H9 (cell line): ENCODE data around the gene KIAA1958. TPM values are rescaled to one million over a fixed set of nuclear protein-coding genes. Genes with fewer than 3 reads are reported as not detected.
A peak's percentile ranks its signal among the peaks of the same experiment; 100 is the strongest.

Experiments
- DNase-seq: peaks from one replicate; pipeline ENCODE4 v3.0.0-alpha.2; 2017
- H2AFZ ChIP-seq: one replicate; pipeline ENCODE4 v1.6.1; 2013; ENCODE audit warnings: mild to moderate bottlenecking, low read length, control low read depth, moderate library complexity
- H2AK5ac ChIP-seq: 2 replicates; pipeline ENCODE4 v1.6.1; 2013; ENCODE audit warnings: low read length, control low read depth, mixed read lengths; ENCODE audit not compliant: insufficient read length
- H2BK120ac ChIP-seq: one replicate; pipeline ENCODE4 v1.6.1; 2013; ENCODE audit warnings: low read depth, mild to moderate bottlenecking, low read length, control low read depth, inconsistent platforms; ENCODE audit not compliant: poor library complexity, severe bottlenecking
- H2BK12ac ChIP-seq: 2 replicates; pipeline ENCODE4 v1.6.1; 2013; ENCODE audit warnings: low read length, control low read depth, mixed read lengths, low read depth; ENCODE audit not compliant: insufficient read length
- H2BK15ac ChIP-seq: 2 replicates; pipeline ENCODE4 v1.6.1; 2013; ENCODE audit warnings: low read depth, low read length, control low read depth
- H2BK20ac ChIP-seq: one replicate; pipeline ENCODE4 v1.6.1; 2013; ENCODE audit warnings: low read depth, mild to moderate bottlenecking, low read length, control low read depth, inconsistent platforms; ENCODE audit not compliant: poor library complexity, severe bottlenecking
- H2BK5ac ChIP-seq: 2 replicates; pipeline ENCODE4 v1.6.1; 2013; ENCODE audit warnings: low read length, control low read depth, mixed read lengths; ENCODE audit not compliant: insufficient read length
- H3K14ac ChIP-seq: 2 replicates; pipeline ENCODE4 v1.6.1; 2013; ENCODE audit warnings: low read length, control low read depth; ENCODE audit not compliant: insufficient read depth
- H3K18ac ChIP-seq: 2 replicates; pipeline ENCODE4 v1.6.1; 2013; ENCODE audit warnings: low read depth, mild to moderate bottlenecking, mixed read lengths, low read length, control low read depth; ENCODE audit not compliant: insufficient read length
- H3K23ac ChIP-seq: 2 replicates; pipeline ENCODE4 v1.6.1; 2013; ENCODE audit warnings: low read length, control low read depth, mixed read lengths, low read depth; ENCODE audit not compliant: insufficient read length
- H3K23me2 ChIP-seq: 2 replicates; pipeline ENCODE4 v1.6.1; 2013; ENCODE audit warnings: low read depth, mild to moderate bottlenecking, mixed read lengths, low read length, control low read depth; ENCODE audit not compliant: insufficient read length, poor library complexity, severe bottlenecking
- H3K27ac ChIP-seq: 2 replicates; pipeline ENCODE4 v1.5.1; 2013; ENCODE audit warnings: low read length, control low read depth, mixed read lengths, low read depth; ENCODE audit not compliant: insufficient read length
- H3K27me3 ChIP-seq: 2 replicates; pipeline ENCODE4 v1.6.1; 2013; ENCODE audit warnings: low read length, control low read depth, inconsistent platforms; ENCODE audit not compliant: insufficient read depth
- H3K4ac ChIP-seq: 2 replicates; pipeline ENCODE4 v1.6.1; 2013; ENCODE audit warnings: low read depth, mild to moderate bottlenecking, control low read depth, inconsistent platforms, low read length, moderate library complexity
- H3K4me1 ChIP-seq: 2 replicates; pipeline ENCODE4 v1.6.1; 2013; ENCODE audit warnings: low read length, control low read depth, inconsistent platforms; ENCODE audit not compliant: insufficient read depth
- H3K4me2 ChIP-seq: 2 replicates; pipeline ENCODE4 v1.6.1; 2013; ENCODE audit warnings: low read length, control low read depth, mixed read lengths; ENCODE audit not compliant: insufficient read length, insufficient read depth
- H3K56ac ChIP-seq: 2 replicates; pipeline ENCODE4 v1.6.1; 2013; ENCODE audit warnings: low read depth, mild to moderate bottlenecking, mixed read lengths, low read length, control low read depth; ENCODE audit not compliant: insufficient read length
- H3K79me1 ChIP-seq: 2 replicates; pipeline ENCODE4 v1.6.1; 2013; ENCODE audit warnings: low read depth, mild to moderate bottlenecking, moderate library complexity, low read length, control low read depth, inconsistent platforms; ENCODE audit not compliant: insufficient read depth, poor library complexity, severe bottlenecking
- H3K79me2 ChIP-seq: 2 replicates; pipeline ENCODE4 v1.6.1; 2013; ENCODE audit warnings: low read length, control low read depth, inconsistent platforms; ENCODE audit not compliant: insufficient read depth
- H3K9ac ChIP-seq: 2 replicates; pipeline ENCODE4 v1.6.1; 2013; ENCODE audit warnings: low read length, control low read depth, mixed read lengths; ENCODE audit not compliant: insufficient read length; ENCODE audit errors: extremely low read depth
- H3K9me3 ChIP-seq: one replicate; pipeline ENCODE4 v1.6.1; 2013; ENCODE audit warnings: low read depth, low read length, inconsistent platforms; ENCODE audit not compliant: control insufficient read depth
- H3T11ph ChIP-seq: one replicate; pipeline ENCODE4 v1.6.1; 2013; ENCODE audit warnings: mild to moderate bottlenecking, low read length, control low read depth, inconsistent platforms
- H4K20me1 ChIP-seq: one replicate; pipeline ENCODE4 v1.6.1; 2013; ENCODE audit not compliant: control insufficient read depth, insufficient read length, insufficient read depth
- H4K5ac ChIP-seq: 2 replicates; pipeline ENCODE4 v1.6.1; 2013; ENCODE audit warnings: low read depth, mild to moderate bottlenecking, mixed read lengths, low read length, control low read depth; ENCODE audit not compliant: insufficient read length
- H4K8ac ChIP-seq: replicated peaks from 2 replicates; pipeline ENCODE4 v1.6.1; 2013; ENCODE audit warnings: low read length, control low read depth, mixed read lengths, low read depth; ENCODE audit not compliant: insufficient read length
- H4K91ac ChIP-seq: 2 replicates; pipeline ENCODE4 v1.6.1; 2013; ENCODE audit warnings: low read depth, mild to moderate bottlenecking, moderate library complexity, mixed read lengths, low read length, control low read depth; ENCODE audit not compliant: insufficient read length
- H3K27ac Mint-ChIP-seq, 3 experiments: 2 replicates in 2 of 3; 3 replicates in 1 of 3; pipeline ENCODE4 v1.8.0; 2020 to 2021; ENCODE audit warnings: mixed read lengths in 3 of 3, mild to moderate bottlenecking in 1 of 3, moderate library complexity in 1 of 3
- H3K27me3 Mint-ChIP-seq: 2 replicates; pipeline ENCODE4 v1.8.0; 2021; ENCODE audit warnings: low read depth, mild to moderate bottlenecking, moderate library complexity, mixed read lengths
- H3K36me3 Mint-ChIP-seq, 3 experiments: 2 replicates in 2 of 3; 3 replicates in 1 of 3; pipeline ENCODE4 v1.8.0; 2020 to 2021; ENCODE audit warnings: low read depth in 3 of 3, mixed read lengths in 3 of 3; ENCODE audit not compliant: insufficient read depth in 1 of 3
- H3K4me1 Mint-ChIP-seq, 2 experiments: 2 replicates each; pipeline ENCODE4 v1.8.0; 2020; ENCODE audit warnings: mixed read lengths in 2 of 2
- H3K4me3 Mint-ChIP-seq, 2 experiments: 2 replicates in 1 of 2; 3 replicates in 1 of 2; pipeline ENCODE4 v1.8.0; 2020 to 2021; ENCODE audit warnings: mild to moderate bottlenecking in 2 of 2, mixed read lengths in 2 of 2, moderate library complexity in 1 of 2
- H3K9me3 Mint-ChIP-seq, 2 experiments: 2 replicates in 1 of 2; 3 replicates in 1 of 2; pipeline ENCODE4 v1.8.0; 2020; ENCODE audit warnings: mild to moderate bottlenecking in 2 of 2, mixed read lengths in 2 of 2, moderate library complexity in 1 of 2
- WGBS: extraction: QIAGEN DNeasy Blood & Tissue Kit; methylation state at CpG from one replicate; pipeline ENCODE4 v1.1.7; 2013; ENCODE audit warnings: missing lambda C conversion rate, low lambda C conversion rate, mixed read lengths; ENCODE audit not compliant: insufficient read length; ENCODE audit errors: extremely low coverage; 5-methylcytosine and 5-hydroxymethylcytosine counted together
- total RNA-seq: library from RNA; stranded (reverse); gene quantifications from 2 replicates; pipeline ENCODE4 v1.2.1, GENCODE V29; 2021
- TF ChIP-seq, protein P1 (sequence below): fragments of 200-600 bp; sonication (generic); conservative IDR thresholded peaks from 3 replicates; pipeline ENCODE4 v1.8.0; 2021; ENCODE audit warnings: antibody characterized with exemption, mild to moderate bottlenecking

KIAA1958 gene
- total RNA-seq, 1 experiment from 2014 or later: 34.0 TPM

DNA sequence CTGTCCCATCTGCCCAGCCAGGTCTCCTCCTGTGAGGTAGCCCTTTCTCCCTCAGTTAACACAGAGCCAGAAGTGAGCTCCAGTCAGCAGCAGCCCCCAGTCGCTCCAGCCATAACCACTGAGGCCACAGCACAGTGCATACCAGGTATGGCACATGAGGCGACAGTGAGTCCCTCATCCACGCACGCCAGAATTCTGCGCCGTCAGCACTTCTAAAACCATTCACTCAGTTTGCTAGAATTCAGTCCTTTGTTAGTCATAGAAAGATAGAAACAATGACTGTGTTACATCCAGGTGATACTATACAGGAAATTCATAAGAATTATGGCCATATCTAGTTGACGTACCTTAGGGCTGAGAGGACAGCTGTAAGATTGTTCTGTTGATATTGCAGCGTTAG is 88.5 kb downstream of the KIAA1958 start:
- H2AK5ac ChIP-seq: no peak overlapping the region
- no peak overlapping the region for H2BK15ac ChIP-seq
- H3K4me3 Mint-ChIP-seq: no peak overlapping the region
- H3T11ph ChIP-seq: no peak overlapping the region
- H3K4me1 Mint-ChIP-seq: peaks cover 22 to 28% of the 10 kb centered on the region in 2 experiments
- TF ChIP-seq, protein P1, sequence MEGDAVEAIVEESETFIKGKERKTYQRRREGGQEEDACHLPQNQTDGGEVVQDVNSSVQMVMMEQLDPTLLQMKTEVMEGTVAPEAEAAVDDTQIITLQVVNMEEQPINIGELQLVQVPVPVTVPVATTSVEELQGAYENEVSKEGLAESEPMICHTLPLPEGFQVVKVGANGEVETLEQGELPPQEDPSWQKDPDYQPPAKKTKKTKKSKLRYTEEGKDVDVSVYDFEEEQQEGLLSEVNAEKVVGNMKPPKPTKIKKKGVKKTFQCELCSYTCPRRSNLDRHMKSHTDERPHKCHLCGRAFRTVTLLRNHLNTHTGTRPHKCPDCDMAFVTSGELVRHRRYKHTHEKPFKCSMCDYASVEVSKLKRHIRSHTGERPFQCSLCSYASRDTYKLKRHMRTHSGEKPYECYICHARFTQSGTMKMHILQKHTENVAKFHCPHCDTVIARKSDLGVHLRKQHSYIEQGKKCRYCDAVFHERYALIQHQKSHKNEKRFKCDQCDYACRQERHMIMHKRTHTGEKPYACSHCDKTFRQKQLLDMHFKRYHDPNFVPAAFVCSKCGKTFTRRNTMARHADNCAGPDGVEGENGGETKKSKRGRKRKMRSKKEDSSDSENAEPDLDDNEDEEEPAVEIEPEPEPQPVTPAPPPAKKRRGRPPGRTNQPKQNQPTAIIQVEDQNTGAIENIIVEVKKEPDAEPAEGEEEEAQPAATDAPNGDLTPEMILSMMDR: no peak
- WGBS: 100% methylated on average over 1 of the region's 8 CpGs
- peaks cover 11 to 16% (median 11%) of the 10 kb centered on the region in 3 experiments for H3K36me3 Mint-ChIP-seq
- no peak overlapping the region for H4K5ac ChIP-seq
- no peak overlapping the region for H2AFZ ChIP-seq
- H3K56ac ChIP-seq: no peak overlapping the region
- H2BK5ac ChIP-seq: no peak overlapping the region
- H3K9me3 ChIP-seq: no peaks in the 10 kb centered on the region
- no peaks in the 10 kb centered on the region; the same call in 1 of the 2 replicates for H3K4me1 ChIP-seq
- H3K27ac ChIP-seq: no peak overlapping the region
- H2BK12ac ChIP-seq: no peak overlapping the region
- no peaks in the 10 kb centered on the region; the same call in 1 of the 2 replicates for H3K27me3 Mint-ChIP-seq
- no peak overlapping the region for H4K91ac ChIP-seq
- H3K9me3 Mint-ChIP-seq: no peaks in the 10 kb centered on the region
- DNase-seq: no peak
- H3K23ac ChIP-seq: no peak overlapping the region
- no peak overlapping the region for H3K4me2 ChIP-seq
- H2BK120ac ChIP-seq: no peak overlapping the region
- no peaks in the 10 kb centered on the region for H3K79me1 ChIP-seq
- no peaks in the 10 kb centered on the region for H3K23me2 ChIP-seq
- no peak overlapping the region for H2BK20ac ChIP-seq
- H3K27ac Mint-ChIP-seq: peak overlapping the region in 2 of 3 experiments; percentile 46 to 85; a peak in 5 of 7 replicates
- H3K18ac ChIP-seq: no peak overlapping the region
- H3K79me2 ChIP-seq: peaks cover 3% of the 10 kb centered on the region; the same call in 1 of the 2 replicates
- no peak overlapping the region; the same call in 1 of the 2 replicates for H3K14ac ChIP-seq
- H3K27me3 ChIP-seq: no peaks in the 10 kb centered on the region
- H3K9ac ChIP-seq: no peak overlapping the region
- no peak overlapping the region for H4K8ac ChIP-seq
- H4K20me1 ChIP-seq: no peaks in the 10 kb centered on the region
- H3K4ac ChIP-seq: no peak overlapping the region
